GM19099 (cell line): ENCODE data around the gene DERL2.

ENCODE experiments used
- POLR2A ChIP-seq: IDR thresholded peaks from 3 replicates; pipeline ENCODE4 v1.6.1; 2011; ENCODE audit warnings: low read depth; ENCODE audit not compliant: insufficient read length; ENCODE audit errors: extremely low read depth

Gene DERL2

DNA sequence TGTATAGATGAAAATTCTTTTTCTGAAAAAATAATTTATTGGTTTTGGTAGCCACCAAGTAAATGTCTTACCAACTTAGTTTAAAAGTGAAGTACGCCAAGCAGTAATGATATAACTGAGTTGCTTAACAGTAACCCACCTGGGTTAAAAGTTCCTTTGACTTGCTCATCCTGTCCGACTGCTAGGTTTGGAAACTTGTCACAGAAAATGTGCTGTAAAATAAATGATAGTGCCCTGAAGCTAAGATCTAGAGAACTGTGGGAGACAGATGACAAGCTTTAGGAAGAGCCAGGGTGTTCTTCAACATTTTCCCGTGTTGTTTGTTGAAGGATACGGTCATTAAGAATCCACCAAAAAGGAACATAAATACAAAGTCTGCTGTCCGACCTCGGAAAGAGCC is 5.0 kb downstream of the DERL2 start:
- TF ChIP-seq POLR2A: no peak

DNA sequence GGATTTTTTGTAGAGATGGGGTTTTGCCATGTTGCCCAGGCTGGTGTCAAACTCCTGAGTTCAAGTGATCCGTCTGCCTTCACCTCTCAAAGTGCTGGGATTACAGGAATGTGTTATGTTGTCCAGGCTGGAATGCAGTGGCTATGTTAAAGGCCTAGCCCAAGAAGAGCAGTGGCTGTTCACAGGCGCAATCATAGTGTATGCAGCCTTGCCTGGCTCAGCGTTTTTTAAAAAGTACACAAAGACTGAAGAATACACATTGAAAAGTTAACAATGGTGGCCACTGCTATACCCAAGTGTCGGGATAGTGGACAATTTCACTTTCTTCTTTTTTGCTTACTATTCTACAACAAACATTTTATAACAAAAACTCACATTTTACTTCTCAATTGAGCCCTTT is 7.0 kb downstream of the DERL2 start:
- no peak for TF ChIP-seq POLR2A

GRCh38 chr17:5473906-5474305 is 12.1 kb downstream of the DERL2 start:
- no peak for TF ChIP-seq POLR2A

- no peak for TF ChIP-seq POLR2A
Observed at GRCh38 chr17:5472511-5472910, 13.5 kb downstream of the DERL2 start.

- no peak for TF ChIP-seq POLR2A
Observed at GRCh38 chr17:5468075-5468473, 17.9 kb downstream of the DERL2 start.

GRCh38 chr17:5467416-5467815 is 18.6 kb downstream of the DERL2 start:
- TF ChIP-seq POLR2A: no peak

- no peak for TF ChIP-seq POLR2A
Observed at GRCh38 chr17:5466295-5466694, 19.7 kb downstream of the DERL2 start.

DNA sequence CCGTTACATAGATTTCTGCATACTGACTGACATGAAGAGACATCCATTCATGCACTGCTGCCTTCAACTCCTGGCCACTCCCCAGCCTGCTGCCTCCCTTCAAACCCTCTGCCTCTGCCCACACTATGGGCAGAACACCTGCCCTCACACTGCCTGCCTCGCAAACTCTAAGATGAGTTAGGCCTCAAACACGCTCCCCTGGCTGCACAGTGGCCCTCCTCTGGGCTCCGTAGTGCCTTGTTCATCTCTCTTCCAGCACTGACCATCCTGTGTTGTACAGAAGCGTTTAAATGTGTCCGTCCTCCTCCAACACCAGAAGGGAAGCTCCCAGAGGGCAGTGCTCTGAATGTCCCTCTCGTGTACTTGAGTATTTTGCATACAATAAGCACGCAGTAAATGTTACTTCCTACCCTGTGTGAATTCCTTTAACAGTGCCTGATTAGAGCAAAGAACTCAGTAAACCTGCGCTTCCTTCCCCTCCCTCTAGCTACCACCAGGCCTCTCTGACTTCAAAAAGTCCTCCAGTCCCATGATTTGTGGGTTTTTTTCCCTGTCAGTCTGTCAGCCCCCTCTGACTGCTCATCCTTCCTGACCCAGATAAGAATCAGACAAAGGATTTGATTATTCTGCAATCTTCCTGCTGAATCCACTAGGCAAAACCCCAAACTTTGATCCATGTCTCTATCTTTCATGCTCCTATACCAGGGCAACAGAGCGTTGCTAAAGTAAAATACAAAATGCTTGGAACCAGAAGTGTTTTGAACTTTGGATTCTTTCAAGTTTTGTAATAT is 21.1 kb downstream of the DERL2 start:
- no peak for TF ChIP-seq POLR2A

DNA sequence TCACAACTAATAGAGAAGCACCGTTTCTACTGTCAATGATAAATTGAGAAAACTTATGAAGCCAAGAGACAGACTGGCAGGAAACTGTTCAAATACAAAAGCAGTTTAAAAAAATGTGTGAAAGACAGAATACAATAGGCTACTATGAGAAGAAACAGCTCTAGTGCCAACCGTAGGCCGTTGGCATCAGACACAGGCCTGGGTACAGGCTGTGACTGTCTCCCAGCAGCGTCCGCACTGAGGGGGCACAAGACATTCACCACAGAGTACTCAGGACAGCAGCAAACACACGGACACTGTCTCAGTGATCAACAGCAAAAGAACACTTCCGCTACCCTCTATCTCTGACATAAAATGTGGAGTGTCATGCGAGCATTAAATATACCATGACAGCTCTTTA is 39.2 kb downstream of the DERL2 start:
- no peak for TF ChIP-seq POLR2A

- no peak for TF ChIP-seq POLR2A
Observed at GRCh38 chr17:5444209-5444608, 41.8 kb downstream of the DERL2 start.

DNA sequence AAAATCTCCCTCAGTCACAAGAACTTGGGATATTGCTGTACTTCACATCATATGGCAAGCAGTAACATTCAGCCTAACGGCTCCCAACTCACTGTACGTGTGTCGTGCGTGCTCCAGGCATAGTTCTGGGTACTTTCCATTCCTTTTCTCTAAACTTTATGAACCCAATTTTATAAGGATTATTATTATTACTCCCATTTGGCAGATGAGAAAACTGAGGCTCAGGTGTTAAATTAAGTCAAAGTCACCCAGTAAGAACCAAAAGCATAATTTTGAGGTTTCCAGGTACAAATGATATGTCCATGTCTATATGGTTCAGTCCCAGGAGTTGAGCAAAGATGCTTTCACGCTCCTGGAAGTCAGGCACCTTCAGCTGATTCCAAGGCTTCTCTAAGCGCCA is 42.2 kb downstream of the DERL2 start:
- TF ChIP-seq POLR2A: no peak

DNA sequence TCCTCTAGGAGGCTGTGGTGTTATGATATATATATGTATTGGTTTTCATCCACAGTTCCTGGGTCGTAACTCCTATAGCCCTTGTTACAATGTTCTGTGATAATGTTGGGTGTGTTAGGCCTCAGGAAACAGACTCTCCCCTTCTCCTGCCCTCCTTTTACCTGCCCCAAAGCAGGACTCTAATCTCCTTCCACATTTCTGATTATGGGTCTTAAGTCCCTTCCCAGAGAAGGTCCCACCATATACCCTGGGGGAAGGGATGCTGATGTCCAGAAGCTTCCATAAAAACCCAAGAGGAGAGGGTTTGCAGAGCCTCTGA is 46.6 kb downstream of the DERL2 start:
- no peak for TF ChIP-seq POLR2A

DNA sequence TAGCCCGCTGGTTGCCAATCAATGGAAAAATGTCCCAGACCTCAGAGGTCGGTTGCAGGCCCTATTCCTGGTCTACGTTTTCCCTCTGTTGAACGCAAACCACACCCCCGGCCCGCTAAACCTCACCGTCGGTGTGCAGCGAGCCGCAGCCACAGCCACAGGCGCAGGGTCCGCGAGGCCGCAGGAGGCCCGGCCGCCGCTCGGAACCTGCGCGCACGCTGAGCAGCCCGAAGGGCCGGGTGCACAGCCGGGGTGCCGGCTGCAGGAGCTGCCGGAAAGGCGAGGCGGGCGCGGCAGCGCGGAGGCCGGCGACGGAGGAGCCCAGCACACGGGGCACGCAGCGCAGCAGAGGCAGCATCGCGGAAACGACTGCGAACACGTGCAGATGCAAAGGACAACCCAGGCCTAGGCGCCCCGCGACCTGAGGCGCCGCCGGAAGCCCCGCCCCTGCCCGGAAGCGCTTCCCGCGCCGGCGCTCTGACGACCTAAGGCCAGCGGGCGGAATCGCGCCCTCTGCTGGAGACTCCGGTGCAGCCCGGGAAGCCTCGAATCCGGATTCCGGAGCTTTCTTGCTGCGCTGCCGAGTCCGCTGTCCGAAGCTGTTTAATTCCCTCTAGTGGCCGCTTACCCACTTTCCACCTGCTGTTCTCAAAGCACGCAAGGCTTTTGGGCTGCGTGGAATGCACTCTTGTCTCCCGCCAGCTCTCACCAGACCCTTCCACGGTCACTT is 47.1 kb downstream of the DERL2 start, which contains the start of gene C1QBP:
Gene C1QBP, minus strand, starts transcription at position 440 of the 730 bp plus-strand sequence. Its CDS starts 82 bp downstream, at position 358.
- TF ChIP-seq POLR2A: peak; percentile 86

DNA sequence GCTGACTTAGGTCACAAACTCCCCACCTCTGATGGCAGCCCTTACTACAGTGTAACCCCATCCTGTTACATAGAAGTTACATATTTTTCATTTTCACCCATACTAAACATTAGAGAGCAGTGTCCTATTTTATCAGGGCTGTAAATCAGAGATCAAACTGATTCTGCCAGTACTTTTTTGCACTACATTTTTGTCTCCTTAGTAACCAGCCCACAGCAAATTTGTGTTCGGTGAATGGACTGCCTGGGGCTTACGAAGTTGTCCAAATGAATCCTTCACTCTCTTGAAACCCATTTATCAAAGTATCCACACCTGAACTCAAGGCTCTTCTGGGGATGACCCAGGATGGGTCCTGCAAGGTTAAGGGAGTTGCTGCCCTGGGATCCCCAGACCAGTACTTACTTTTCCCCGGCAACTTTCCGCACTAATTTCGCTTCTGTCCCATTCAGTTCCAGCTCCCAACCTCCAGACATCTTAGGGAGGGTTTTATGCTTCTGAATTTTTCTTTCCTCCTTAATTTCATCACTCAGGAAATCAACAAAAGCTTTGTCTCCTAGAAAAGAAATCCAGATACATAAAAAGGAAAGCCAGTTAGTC is 48.2 kb downstream of the DERL2 start:
- TF ChIP-seq POLR2A: no peak

DNA sequence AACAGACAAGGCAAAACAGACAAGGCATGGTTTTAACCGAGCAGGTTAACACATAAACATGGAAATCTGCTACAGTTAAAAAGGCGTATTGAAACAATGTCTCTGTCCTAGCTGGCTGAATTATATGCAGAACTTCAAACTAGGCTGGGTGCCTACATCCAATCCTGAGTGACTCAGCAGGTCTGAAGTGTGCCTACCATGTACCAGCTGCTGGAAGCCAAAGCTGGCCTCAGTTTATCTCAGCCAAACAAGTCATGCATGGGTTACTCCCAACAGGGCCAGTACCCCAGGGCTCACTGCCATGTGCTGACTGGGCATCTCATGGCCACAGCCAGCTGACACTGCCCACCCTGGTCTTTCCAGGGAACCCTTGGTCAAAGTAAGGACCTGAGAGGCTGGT is 51.0 kb downstream of the DERL2 start:
- no peak for TF ChIP-seq POLR2A
